Tibial artery (tissue), 4 donors: Measurements from ENCODE around the gene TMCO4.

Experiments used
- DNase-seq, 2 donors: peaks; one replicate each; pipeline ENCODE4 v3.0.0-alpha.2; 2019
- H3K27ac ChIP-seq, 2 donors: fragments of 200-600 bp; sonication (generic) in 1 of 2; 1 replicate in 1 of 2; 2 replicates in 1 of 2; pipeline ENCODE4 v1.5.1; 2018 to 2019; ENCODE audit warnings: mild to moderate bottlenecking in 1 of 2
- H3K27me3 ChIP-seq, 2 donors: fragments of 200-600 bp; sonication (generic) in 1 of 2; one replicate each; pipeline versions ENCODE4 v1.5.1 to v1.6.0; 2016 to 2019
- H3K36me3 ChIP-seq, 3 donors: fragments of 200-600 bp; sonication (generic) in 2 of 3; one replicate each; pipeline ENCODE4 v1.5.1; 2016 to 2019; ENCODE audit warnings: mild to moderate bottlenecking in 2 of 3
- H3K4me1 ChIP-seq, 4 donors: fragments of 200-600 bp; sonication (generic) in 2 of 4; 1 replicate in 3 of 4; 2 replicates in 1 of 4; pipeline ENCODE4 v1.5.1; 2016 to 2019
- H3K4me3 ChIP-seq, 2 donors: fragments of 200-600 bp; sonication (generic) in 1 of 2; 1 replicate in 1 of 2; 2 replicates in 1 of 2; pipeline ENCODE4 v1.5.1; 2018 to 2019; ENCODE audit warnings: mild to moderate bottlenecking in 2 of 2
- H3K9me3 ChIP-seq, 3 donors: fragments of 200-600 bp; sonication (generic) in 1 of 3; one replicate each; pipeline ENCODE4 v1.5.1; 2016 to 2019
- intact Hi-C: fragments of 100-400 bp; cut with DNase I; formaldehyde crosslinking; loops from one replicate; pipeline ENCODE4 v1.15.0; 2023; ENCODE audit warnings: low total_unique reads
- TF ChIP-seq, protein P1 (sequence below), 2 experiments: fragments of 200-600 bp in 1 of 2; fragments of 450-650 bp in 1 of 2; IDR thresholded peaks; one replicate each; pipeline ENCODE4 v1.5.1; 2017 to 2019; ENCODE audit warnings: antibody characterized with exemption in 2 of 2, mild to moderate bottlenecking in 1 of 2, moderate library complexity in 1 of 2

TMCO4 gene

DNA sequence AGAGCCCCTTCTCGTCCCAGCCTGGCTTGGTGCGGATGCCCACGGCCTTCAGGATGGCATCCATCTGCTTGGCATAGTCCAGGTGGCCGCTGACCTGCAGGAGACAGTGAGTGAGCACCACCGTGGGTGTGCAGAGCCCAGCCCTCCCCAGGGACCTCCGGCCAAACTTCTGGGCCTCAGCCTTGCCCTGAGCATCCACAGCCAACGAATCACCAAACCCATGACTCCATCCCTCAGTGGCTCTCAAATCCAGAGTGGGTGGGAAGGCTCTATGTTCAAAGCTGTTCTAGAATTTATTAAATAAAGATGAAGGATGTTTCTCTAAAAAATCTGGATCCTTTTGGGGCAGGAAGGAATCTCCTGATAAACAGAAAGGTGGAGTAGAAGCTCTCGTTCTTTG, 116.4 kb downstream of the TMCO4 start:
- no peak for DNase-seq
- H3K27ac ChIP-seq = no peak overlapping the region
- intact Hi-C loops = no loop called here

DNA sequence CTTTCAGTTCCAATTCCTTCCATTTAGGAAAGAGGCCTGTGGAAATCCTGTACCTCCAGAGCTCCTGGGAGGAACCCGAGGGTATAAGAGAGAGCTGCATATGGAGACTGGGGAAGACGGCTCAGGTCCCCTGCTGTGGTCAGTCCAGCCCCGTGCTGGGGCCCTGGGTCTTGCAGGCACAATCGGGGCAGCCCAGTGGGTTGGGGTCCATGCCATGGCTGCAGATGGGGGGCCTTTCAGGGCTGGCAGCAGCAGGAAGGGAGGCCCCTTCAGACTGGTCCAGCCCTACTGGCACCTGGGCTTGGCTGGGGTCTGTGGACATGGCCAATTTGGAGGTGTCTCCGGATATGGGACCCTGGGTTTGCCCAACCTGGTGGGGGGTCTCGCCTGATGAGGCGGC, 116.8 kb downstream of the TMCO4 start:
- intact Hi-C loops = no loop called here
- Histone ChIP-seq H3K27ac (no peak overlapping the region), H3K4me3 (no peak overlapping the region), H3K36me3 (peaks cover 17 to 76% (median 40%) of the 10 kb centered on the region in 3 donors), H3K27me3 (no peaks in the 10 kb centered on the region), H3K9me3 (no peaks in the 10 kb centered on the region), H3K4me1 (no peaks in the 10 kb centered on the region)
- TF ChIP-seq, protein P1, sequence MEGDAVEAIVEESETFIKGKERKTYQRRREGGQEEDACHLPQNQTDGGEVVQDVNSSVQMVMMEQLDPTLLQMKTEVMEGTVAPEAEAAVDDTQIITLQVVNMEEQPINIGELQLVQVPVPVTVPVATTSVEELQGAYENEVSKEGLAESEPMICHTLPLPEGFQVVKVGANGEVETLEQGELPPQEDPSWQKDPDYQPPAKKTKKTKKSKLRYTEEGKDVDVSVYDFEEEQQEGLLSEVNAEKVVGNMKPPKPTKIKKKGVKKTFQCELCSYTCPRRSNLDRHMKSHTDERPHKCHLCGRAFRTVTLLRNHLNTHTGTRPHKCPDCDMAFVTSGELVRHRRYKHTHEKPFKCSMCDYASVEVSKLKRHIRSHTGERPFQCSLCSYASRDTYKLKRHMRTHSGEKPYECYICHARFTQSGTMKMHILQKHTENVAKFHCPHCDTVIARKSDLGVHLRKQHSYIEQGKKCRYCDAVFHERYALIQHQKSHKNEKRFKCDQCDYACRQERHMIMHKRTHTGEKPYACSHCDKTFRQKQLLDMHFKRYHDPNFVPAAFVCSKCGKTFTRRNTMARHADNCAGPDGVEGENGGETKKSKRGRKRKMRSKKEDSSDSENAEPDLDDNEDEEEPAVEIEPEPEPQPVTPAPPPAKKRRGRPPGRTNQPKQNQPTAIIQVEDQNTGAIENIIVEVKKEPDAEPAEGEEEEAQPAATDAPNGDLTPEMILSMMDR (IDR thresholded peaks at IDR 0.05) = no peak
- no peak for DNase-seq

More for the DNA sequence above, 116.4 kb downstream of the TMCO4 start:
- Histone ChIP-seq H3K27me3 (no peaks in the 10 kb centered on the region), H3K4me1 (no peaks in the 10 kb centered on the region), H3K9me3 (no peaks in the 10 kb centered on the region), H3K4me3 (no peak overlapping the region), H3K36me3 (peaks cover 20 to 81% (median 45%) of the 10 kb centered on the region in 3 donors)
- TF ChIP-seq, protein P1 (IDR thresholded peaks at IDR 0.05) = no peak

DNA sequence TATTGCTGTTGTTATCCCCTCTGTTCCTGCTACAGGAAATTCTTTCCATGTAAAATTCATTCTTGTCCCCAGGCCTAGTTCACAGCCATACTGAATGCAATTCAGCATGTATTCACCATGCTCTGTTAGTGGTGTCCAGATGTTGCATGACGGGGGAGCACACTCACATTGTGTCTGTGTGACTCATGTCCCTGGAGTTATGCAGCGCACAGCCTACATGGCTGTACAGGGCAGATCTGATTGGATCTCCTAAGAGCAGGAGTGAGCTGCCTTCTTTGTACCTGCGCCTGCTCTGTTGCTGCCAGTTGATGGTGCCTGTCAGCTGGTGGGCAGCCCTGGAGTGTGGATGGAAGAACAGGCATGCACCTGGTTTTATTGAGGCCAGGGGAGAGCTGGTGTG, 117.5 kb downstream of the TMCO4 start:
- Histone ChIP-seq H3K4me3 (no peak overlapping the region), H3K4me1 (no peaks in the 10 kb centered on the region), H3K36me3 (peaks cover 11 to 70% (median 34%) of the 10 kb centered on the region in 3 donors), H3K9me3 (no peaks in the 10 kb centered on the region), H3K27me3 (no peaks in the 10 kb centered on the region), H3K27ac (no peak overlapping the region)
- no peak for DNase-seq
- intact Hi-C loops = no loop called here
- TF ChIP-seq, protein P1 (IDR thresholded peaks at IDR 0.05) = no peak

DNA sequence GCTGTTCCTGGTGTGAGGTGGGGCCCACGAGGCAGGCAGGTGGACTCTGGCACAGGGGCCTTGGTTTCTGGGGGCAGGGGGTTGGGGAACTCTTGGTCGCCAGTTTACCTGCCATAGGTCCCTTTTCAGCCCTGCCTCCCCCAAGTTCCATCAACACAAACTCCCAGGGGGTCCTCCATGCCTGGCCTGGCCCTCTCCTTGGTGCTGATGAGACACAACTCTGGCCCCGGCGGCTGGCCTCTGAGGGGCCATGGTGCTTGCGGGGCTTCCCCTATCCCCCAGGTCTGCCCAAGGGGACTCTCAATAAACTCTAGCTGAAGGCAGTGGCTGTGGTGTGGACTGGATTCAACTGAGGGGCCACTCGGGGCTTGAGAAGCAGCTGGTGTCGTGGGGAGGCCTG, 119.1 kb downstream of the TMCO4 start:
- Histone ChIP-seq H3K27ac (no peak overlapping the region), H3K4me1 (no peaks in the 10 kb centered on the region), H3K36me3 (peaks cover 8 to 55% (median 25%) of the 10 kb centered on the region in 3 donors), H3K27me3 (no peaks in the 10 kb centered on the region), H3K4me3 (no peak overlapping the region), H3K9me3 (no peaks in the 10 kb centered on the region)
- TF ChIP-seq, protein P1 (IDR thresholded peaks at IDR 0.05) = no peak
- DNase-seq = no peak
- intact Hi-C loops = no loop called here

DNA sequence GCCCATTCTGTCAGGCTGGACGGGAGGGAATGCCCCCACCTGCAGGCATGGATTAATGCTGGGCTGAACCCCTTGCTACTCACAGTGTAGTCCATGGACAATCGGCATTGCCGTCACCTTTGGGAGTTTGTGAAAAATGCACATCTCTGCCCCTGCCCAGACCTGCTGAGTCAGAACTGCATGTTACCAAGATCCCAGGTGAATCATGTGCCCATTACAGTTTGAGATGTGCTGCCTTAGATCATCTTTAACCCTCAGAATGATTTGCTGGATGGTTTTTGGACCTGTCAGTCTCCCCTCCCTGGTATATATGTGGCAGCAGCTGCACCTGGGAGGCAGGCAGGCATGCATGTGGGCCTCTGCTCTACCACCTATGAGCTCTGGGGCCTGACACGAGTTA, 120.0 kb downstream of the TMCO4 start:
- no peak for DNase-seq
- H3K27ac ChIP-seq = no peak overlapping the region
- H3K36me3 ChIP-seq = peaks cover 8 to 48% (median 19%) of the 10 kb centered on the region in 3 donors
- TF ChIP-seq, protein P1 (IDR thresholded peaks at IDR 0.05) = no peak
- no peaks in the 10 kb centered on the region for H3K9me3 ChIP-seq
- intact Hi-C loops = no loop called here
- H3K4me3 ChIP-seq = no peak overlapping the region
- no peaks in the 10 kb centered on the region for H3K27me3 ChIP-seq
- no peaks in the 10 kb centered on the region for H3K4me1 ChIP-seq

DNA sequence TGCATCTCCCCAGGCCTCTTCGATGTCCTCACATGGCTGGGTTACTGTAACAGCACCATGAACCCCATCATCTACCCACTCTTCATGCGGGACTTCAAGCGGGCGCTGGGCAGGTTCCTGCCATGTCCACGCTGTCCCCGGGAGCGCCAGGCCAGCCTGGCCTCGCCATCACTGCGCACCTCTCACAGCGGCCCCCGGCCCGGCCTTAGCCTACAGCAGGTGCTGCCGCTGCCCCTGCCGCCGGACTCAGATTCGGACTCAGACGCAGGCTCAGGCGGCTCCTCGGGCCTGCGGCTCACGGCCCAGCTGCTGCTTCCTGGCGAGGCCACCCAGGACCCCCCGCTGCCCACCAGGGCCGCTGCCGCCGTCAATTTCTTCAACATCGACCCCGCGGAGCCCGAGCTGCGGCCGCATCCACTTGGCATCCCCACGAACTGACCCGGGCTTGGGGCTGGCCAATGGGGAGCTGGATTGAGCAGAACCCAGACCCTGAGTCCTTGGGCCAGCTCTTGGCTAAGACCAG, 120.7 kb downstream of the TMCO4 start:
- no peaks in the 10 kb centered on the region for H3K4me1 ChIP-seq

More for the DNA sequence above, 120.7 kb downstream of the TMCO4 start:
- DNase-seq = no peak
- Histone ChIP-seq H3K27ac (no peak overlapping the region), H3K9me3 (no peaks in the 10 kb centered on the region), H3K4me3 (no peak overlapping the region), H3K36me3 (peaks cover 8 to 43% (median 13%) of the 10 kb centered on the region in 3 donors), H3K27me3 (no peaks in the 10 kb centered on the region)
- TF ChIP-seq, protein P1 (IDR thresholded peaks at IDR 0.05) = no peak
- intact Hi-C loops = no loop called here
